HL-60 (cell line): Measurements from ENCODE around the gene KCNK15.

ENCODE experiments used
- DNase-seq, 2 experiments: peaks; one replicate each; pipeline ENCODE4 v3.0.0-alpha.2; 2010 to 2020; ENCODE audit warnings: low read depth in 1 of 2, low spot score in 1 of 2
- H3K27ac ChIP-seq: fragments of 250-450 bp; sonication (Bioruptor Pico); replicated peaks from 2 replicates; pipeline ENCODE4 v1.5.1; 2020; ENCODE audit warnings: mild to moderate bottlenecking, moderate library complexity
- H3K27me3 ChIP-seq: fragments of 250-450 bp; sonication (Bioruptor Pico); 2 replicates; pipeline ENCODE4 v1.5.1; 2021; ENCODE audit warnings: mild to moderate bottlenecking, moderate library complexity; ENCODE audit not compliant: insufficient read depth, poor library complexity, severe bottlenecking
- H3K4me3 ChIP-seq: replicated peaks from 2 replicates; pipeline ENCODE4 v1.5.1; 2011; ENCODE audit warnings: mild to moderate bottlenecking, control low read depth, low read length; ENCODE audit not compliant: insufficient read depth
- CTCF ChIP-seq: IDR thresholded peaks from one replicate; pipeline ENCODE4 v1.5.1; 2011; ENCODE audit warnings: low read length, control low read depth, inconsistent platforms; ENCODE audit not compliant: insufficient read depth
- GABPA ChIP-seq: IDR thresholded peaks from 2 replicates; pipeline ENCODE4 v1.6.1; 2012; ENCODE audit warnings: low read depth
- POLR2AphosphoS5 ChIP-seq: IDR thresholded peaks from 2 replicates; pipeline ENCODE4 v1.6.1; 2012; ENCODE audit warnings: low read depth
- REST ChIP-seq: IDR thresholded peaks from 2 replicates; pipeline ENCODE4 v1.6.1; 2012; ENCODE audit warnings: low read depth; ENCODE audit not compliant: insufficient replicate concordance
- SPI1 ChIP-seq: IDR thresholded peaks from 2 replicates; pipeline ENCODE4 v1.6.1; 2012; ENCODE audit warnings: low read depth, mild to moderate bottlenecking, borderline replicate concordance

Gene KCNK15

GRCh38 chr20:44727651-44728050 lies 18.0 kb upstream of the KCNK15 start:
- no peak overlapping the region for H3K27ac ChIP-seq
- TF ChIP-seq GABPA (no peak), CTCF (no peak), POLR2AphosphoS5 (no peak), REST (no peak), SPI1 (no peak)
- H3K27me3 ChIP-seq = no peaks in the 10 kb centered on the region
- H3K4me3 ChIP-seq = no peak overlapping the region
- DNase-seq = no peak

- no peak overlapping the region for H3K27ac ChIP-seq
- no peaks in the 10 kb centered on the region for H3K27me3 ChIP-seq
- TF ChIP-seq REST (no peak), SPI1 (no peak), GABPA (no peak), CTCF (no peak), POLR2AphosphoS5 (no peak)
- no peak overlapping the region for H3K4me3 ChIP-seq
- peak; percentile 13 to 65 for DNase-seq
These were observed 16.7 kb upstream of the KCNK15 start for GRCh38 chr20:44728801-44729443.

- H3K4me3 ChIP-seq = no peak overlapping the region
- no peak for DNase-seq
- H3K27ac ChIP-seq = no peak overlapping the region
- H3K27me3 ChIP-seq = no peaks in the 10 kb centered on the region
- TF ChIP-seq CTCF (no peak), SPI1 (no peak)
These were observed 15.2 kb upstream of the KCNK15 start for GRCh38 chr20:44730441-44730840.

DNA sequence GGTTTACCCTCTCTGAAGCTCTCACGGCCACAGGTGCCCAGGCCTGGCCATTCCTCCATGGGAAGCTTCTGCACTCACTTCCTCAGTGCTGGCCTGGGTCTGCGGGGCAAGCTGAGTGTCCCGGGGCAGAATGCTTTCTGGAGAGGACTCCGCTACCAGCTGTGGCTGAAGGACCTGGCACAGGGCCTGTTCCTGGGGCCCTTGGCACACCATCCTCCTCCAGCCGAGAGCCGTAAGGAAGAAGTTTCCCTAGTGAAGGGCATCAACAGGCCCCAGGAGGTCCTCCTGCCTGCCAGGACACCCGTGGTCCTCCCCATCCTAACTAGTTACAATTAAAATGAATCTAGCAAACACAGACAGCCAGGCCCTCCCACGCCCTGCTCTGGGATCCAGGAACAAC lies 14.0 kb upstream of the KCNK15 start:
- DNase-seq = no peak
- Histone ChIP-seq H3K27ac (no peak overlapping the region), H3K4me3 (no peak overlapping the region), H3K27me3 (no peaks in the 10 kb centered on the region)
- TF ChIP-seq REST = no peak
- no peak for TF ChIP-seq GABPA
- TF ChIP-seq CTCF = no peak
- TF ChIP-seq POLR2AphosphoS5 = no peak
- no peak for TF ChIP-seq SPI1
